DMS79 (cell line): ENCODE results near the gene WIZ.
A peak's percentile ranks its signal among the peaks of the same experiment; 100 is the strongest.

ENCODE experiments used
- DNase-seq: peaks from one replicate; lab custom pipeline; 2025; lab: John Stamatoyannopoulos, UW

Gene WIZ

GRCh38 chr19:15464394-15465385 lies 14.9 kb upstream of the WIZ start, which contains the start of gene RASAL3:
Gene RASAL3, minus strand, starts transcription at chr19:15464544. Its CDS starts 186 bp downstream, at chr19:15464358.
- no peak for DNase-seq

- DNase-seq = no peak
These were observed 14.2 kb upstream of the WIZ start for GRCh38 chr19:15463861-15464371.

- DNase-seq = no peak
These were observed 11.9 kb upstream of the WIZ start for GRCh38 chr19:15461694-15462093.

- no peak for DNase-seq
These were observed 8.1 kb upstream of the WIZ start for GRCh38 chr19:15457701-15458484.

- peak; percentile 40 for DNase-seq
These were observed 7.3 kb upstream of the WIZ start for GRCh38 chr19:15456871-15457700.

- DNase-seq = no peak
These were observed 6.7 kb upstream of the WIZ start for GRCh38 chr19:15456441-15456840.

- no peak for DNase-seq
These were observed 6.2 kb upstream of the WIZ start for GRCh38 chr19:15455996-15456395.

- no peak for DNase-seq
These were observed 4.4 kb upstream of the WIZ start for GRCh38 chr19:15453906-15454860.

- no peak for DNase-seq
These were observed 3.4 kb upstream of the WIZ start for GRCh38 chr19:15453091-15453578.

GRCh38 chr19:15452111-15453047 lies 2.6 kb upstream of the WIZ start:
- DNase-seq = peak; percentile 11

- no peak for DNase-seq
These were observed 753 bp upstream of the WIZ start for GRCh38 chr19:15450528-15450890.

- no peak for DNase-seq
These were observed 757 bp downstream of the WIZ start for GRCh38 chr19:15448778-15449619.

- no peak for DNase-seq
These were observed 1.5 kb downstream of the WIZ start for GRCh38 chr19:15448044-15448777.

GRCh38 chr19:15447057-15447456 lies 2.7 kb downstream of the WIZ start:
- DNase-seq = no peak

- DNase-seq = no peak
These were observed 3.9 kb downstream of the WIZ start for GRCh38 chr19:15445807-15446376.

- no peak for DNase-seq
These were observed 4.5 kb downstream of the WIZ start for GRCh38 chr19:15445227-15445605.

- DNase-seq = no peak
These were observed 5.1 kb downstream of the WIZ start for GRCh38 chr19:15444505-15445226.
